Embryonic facial prominence (tissue), 1 donor: Measurements from ENCODE around the gene COL4A2.

Experiments
- DNase-seq: peaks from one replicate; pipeline ENCODE4 v3.0.0-alpha.2; 2016; ENCODE audit errors: extremely low spot score

The COL4A2 gene

GRCh38 chr13:110339975-110340550 is 33.0 kb downstream of the COL4A2 start:
- DNase-seq, result no peak

- DNase-seq, result no peak
Measured at GRCh38 chr13:110340812-110341444, 33.8 kb downstream of the COL4A2 start.

- DNase-seq, result no peak
Measured at GRCh38 chr13:110341445-110342244, 34.6 kb downstream of the COL4A2 start.

GRCh38 chr13:110342474-110342873 is 35.4 kb downstream of the COL4A2 start:
- DNase-seq, result no peak

GRCh38 chr13:110343241-110343865 is 36.3 kb downstream of the COL4A2 start:
- DNase-seq, result no peak

GRCh38 chr13:110344320-110344719 is 37.2 kb downstream of the COL4A2 start:
- DNase-seq, result no peak

GRCh38 chr13:110345266-110345665 is 38.2 kb downstream of the COL4A2 start:
- DNase-seq, result no peak

- DNase-seq, result no peak
Measured at GRCh38 chr13:110345701-110346100, 38.6 kb downstream of the COL4A2 start.

GRCh38 chr13:110346661-110347067 is 39.6 kb downstream of the COL4A2 start:
- DNase-seq, result no peak

GRCh38 chr13:110347088-110347487 is 40.0 kb downstream of the COL4A2 start:
- DNase-seq, result no peak

GRCh38 chr13:110347535-110348308 is 40.6 kb downstream of the COL4A2 start:
- no peak for DNase-seq

- DNase-seq, result no peak
Measured at GRCh38 chr13:110348309-110349105, 41.4 kb downstream of the COL4A2 start.

GRCh38 chr13:110349239-110349638 is 42.2 kb downstream of the COL4A2 start:
- no peak for DNase-seq

GRCh38 chr13:110350049-110350448 is 43.0 kb downstream of the COL4A2 start:
- DNase-seq, result no peak

- DNase-seq, result no peak
Measured at GRCh38 chr13:110350509-110350908, 43.4 kb downstream of the COL4A2 start.

GRCh38 chr13:110351636-110352420 is 44.7 kb downstream of the COL4A2 start:
- DNase-seq, result no peak

GRCh38 chr13:110352735-110353134 is 45.7 kb downstream of the COL4A2 start:
- DNase-seq, result no peak

GRCh38 chr13:110353339-110353977 is 46.4 kb downstream of the COL4A2 start:
- DNase-seq, result no peak

- DNase-seq, result no peak
Measured at GRCh38 chr13:110354123-110354627, 47.1 kb downstream of the COL4A2 start.
